IPS-11a (cell line): ENCODE data around the gene RABL2B.

Experiments
- H3K4me3 ChIP-seq: one replicate; pipeline ENCODE4 v1.5.1; 2013; ENCODE audit warnings: low read depth, low read length, control low read depth

Gene RABL2B

DNA sequence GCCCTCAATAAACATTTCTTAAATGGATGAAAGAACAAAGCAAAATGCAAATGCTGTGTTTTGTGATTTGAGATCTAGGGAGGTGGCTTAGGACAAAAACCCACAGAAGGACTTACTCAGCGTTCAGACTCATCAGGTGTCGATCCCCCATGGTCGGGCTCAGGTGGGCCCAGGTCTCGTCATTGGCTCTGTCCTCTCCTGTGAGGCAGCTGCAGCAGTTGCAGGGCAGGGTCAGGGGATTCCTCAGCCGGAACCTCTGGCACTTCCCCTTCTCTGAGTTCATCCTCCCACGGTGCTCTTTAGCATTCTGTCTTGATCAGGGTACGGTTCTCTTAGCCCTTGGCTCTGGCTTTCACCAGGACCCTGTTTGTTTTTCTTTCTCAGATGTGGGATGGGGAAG is 59.4 kb downstream of the RABL2B start:
- no peak overlapping the region for H3K4me3 ChIP-seq

DNA sequence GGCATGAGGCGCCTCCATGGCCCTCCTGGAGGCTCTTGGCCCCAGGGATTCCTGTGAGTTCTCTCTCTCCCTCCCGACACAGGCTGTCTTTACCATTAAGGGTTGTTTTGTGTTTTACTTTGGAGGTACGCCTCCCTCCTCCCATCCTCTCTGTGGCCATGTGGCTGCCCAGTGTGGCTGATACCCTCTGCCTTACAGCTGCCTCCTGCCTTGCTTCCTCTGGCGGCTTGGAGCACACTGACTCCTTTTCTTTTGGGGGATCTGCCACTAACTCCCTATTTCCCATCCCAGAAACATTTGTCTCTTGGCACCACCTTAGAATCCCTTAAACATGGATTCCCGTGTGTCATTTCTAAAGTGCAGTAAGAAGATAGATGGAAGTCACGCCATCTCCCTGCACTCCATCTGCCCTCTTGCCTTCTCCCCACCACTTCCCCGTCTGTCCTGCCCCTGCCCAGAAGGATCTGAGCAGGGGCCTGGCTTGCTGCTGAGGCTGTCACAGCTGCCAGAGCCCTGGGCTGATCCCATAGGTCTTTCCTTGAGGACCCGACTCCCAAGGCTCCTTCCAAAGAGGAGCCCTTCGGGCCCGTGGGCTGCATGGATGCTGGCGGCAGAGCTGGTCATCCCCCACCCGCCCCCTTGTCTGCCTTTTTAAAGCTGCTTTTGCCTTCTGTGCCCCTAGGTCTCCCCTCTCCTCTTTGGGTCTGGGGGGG is 60.6 kb downstream of the RABL2B start:
- H3K4me3 ChIP-seq: no peak overlapping the region

DNA sequence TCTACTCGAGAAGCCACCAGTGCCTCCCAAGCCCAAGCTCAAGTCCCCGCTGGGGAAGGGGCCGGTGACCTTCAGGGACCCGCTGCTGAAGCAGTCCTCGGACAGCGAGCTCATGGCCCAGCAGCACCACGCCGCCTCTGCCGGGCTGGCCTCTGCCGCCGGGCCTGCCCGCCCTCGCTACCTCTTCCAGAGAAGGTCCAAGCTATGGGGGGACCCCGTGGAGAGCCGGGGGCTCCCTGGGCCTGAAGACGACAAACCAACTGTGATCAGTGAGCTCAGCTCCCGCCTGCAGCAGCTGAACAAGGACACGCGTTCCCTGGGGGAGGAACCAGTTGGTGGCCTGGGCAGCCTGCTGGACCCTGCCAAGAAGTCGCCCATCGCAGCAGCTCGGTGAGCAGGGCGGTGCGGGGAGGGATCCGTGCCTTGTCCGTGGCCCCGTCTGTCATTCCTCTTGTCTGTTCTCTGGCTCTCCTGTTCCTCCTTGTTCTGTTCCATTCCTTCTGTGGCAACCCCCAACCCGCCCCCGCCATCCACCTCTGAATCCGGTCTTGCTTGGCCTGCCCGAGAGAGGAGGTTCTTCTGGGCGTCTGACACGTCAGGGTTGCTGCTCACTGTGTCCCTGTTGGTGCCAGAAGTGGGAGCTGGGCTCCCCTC is 61.3 kb downstream of the RABL2B start:
- H3K4me3 ChIP-seq: no peak overlapping the region

DNA sequence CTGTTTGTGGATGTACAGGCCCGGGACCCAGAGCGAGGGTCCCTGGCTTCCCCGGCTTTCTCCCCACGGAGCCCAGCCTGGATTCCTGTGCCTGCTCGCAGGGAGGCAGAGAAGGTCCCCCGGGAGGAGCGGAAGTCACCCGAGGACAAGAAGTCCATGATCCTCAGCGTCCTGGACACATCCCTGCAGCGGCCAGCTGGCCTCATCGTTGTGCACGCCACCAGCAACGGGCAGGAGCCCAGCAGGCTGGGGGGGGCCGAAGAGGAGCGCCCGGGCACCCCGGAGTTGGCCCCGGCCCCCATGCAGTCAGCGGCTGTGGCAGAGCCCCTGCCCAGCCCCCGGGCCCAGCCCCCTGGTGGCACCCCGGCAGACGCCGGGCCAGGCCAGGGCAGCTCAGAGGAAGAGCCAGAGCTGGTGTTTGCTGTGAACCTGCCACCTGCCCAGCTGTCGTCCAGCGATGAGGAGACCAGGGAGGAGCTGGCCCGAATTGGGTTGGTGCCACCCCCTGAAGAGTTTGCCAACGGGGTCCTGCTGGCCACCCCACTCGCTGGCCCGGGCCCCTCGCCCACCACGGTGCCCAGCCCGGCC is 62.1 kb downstream of the RABL2B start:
- no peak overlapping the region for H3K4me3 ChIP-seq

DNA sequence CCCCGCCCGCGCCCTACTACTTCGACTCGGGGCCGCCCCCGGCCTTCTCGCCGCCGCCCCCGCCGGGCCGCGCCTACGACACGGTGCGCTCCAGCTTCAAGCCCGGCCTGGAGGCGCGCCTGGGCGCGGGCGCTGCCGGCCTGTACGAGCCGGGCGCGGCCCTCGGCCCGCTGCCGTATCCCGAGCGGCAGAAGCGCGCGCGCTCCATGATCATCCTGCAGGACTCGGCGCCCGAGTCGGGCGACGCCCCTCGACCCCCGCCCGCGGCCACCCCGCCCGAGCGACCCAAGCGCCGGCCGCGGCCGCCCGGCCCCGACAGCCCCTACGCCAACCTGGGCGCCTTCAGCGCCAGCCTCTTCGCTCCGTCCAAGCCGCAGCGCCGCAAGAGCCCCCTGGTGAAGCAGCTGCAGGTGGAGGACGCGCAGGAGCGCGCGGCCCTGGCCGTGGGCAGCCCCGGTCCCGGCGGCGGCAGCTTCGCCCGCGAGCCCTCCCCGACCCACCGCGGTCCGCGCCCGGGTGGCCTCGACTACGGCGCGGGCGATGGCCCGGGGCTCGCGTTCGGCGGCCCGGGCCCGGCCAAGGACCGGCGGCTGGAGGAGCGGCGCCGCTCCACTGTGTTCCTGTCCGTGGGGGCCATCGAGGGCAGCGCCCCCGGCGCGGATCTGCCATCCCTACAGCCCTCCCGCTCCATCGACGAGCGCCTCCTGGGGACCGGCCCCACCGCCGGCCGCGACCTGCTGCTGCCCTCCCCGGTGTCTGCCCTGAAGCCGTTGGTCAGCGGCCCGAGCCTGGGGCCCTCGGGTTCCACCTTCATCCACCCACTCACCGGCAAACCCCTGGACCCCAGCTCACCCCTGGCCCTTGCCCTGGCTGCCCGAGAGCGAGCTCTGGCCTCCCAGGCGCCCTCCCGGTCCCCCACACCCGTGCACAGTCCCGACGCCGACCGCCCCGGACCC is 62.9 kb downstream of the RABL2B start:
- H3K4me3 ChIP-seq: no peak overlapping the region

DNA sequence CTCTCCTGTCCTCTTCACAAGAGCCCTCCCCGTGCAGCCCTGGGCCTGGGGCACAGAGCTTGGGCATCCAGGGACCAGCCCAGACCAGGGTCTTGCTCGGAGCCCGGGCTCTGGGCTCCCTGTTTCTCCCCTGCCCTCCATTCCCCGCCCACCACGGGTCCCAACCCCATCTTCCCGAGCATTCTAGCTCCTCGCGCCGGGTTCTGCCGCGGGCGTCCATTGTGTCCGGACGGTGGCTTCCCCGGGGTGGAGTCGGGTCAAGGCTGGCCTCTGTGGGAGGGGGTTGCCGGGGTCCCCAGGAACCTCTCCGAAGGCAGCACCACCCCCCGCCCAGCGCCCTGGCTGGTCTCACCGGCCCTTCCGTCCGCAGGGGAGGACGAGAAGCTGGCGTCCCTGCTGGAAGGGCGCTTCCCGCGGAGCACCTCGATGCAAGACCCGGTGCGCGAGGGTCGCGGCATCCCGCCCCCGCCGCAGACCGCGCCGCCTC is 63.6 kb downstream of the RABL2B start:
- H3K4me3 ChIP-seq: peak overlapping the region; percentile 4

DNA sequence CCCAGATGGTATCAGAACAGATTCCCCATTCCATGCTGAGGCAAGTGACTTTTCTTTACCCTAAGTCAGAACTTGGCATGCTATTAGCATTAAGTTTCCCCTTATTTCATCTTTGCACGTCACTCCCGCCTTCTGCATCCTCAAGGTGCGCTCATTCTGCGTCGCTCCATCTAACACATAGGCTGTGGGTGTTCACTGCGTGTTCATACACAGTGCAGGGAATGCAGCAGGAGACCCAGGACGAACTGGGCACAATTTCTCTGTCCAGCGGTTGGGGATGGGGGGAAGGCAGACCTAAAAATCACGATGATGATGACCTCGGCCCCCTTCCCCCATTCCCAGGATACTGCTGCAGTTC is 65.1 kb downstream of the RABL2B start:
- H3K4me3 ChIP-seq: no peak overlapping the region

DNA sequence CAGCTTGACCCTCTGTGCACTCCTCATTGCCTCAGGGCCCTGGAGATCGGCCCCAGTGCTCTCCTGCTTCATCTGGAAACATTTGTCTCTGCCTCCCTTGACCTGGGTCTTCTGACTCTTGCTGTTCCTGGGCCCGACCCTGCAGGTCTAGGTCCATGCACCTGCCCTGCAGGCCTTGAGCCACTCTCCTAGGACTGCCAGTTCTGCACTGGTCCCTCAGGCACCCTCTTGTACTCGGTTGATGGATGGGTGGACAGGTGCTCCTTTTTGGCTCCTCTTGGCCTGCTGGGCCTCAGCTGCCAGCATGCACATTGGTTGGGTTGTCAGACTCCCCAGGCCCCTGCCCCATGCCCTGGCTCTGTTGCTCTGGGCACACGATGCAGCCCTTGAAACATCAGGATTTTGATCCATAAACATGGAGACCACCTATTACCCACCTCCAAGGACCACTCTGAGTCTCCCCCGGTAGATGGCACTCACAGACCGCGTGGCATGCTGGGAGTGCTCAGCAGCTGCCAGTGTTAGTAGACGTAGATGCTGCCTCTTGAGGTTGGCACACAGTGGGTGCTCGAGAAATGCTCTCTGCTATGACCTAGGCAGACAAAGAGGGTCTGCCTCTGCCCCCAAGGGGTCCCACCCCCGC is 65.6 kb downstream of the RABL2B start:
- no peak overlapping the region for H3K4me3 ChIP-seq
